Esophagus squamous epithelium (tissue), 5 donors: Measurements from ENCODE around the gene CBR3. TPM values are rescaled to one million over a fixed set of nuclear protein-coding genes. Genes with fewer than 3 reads are reported as not detected.

Source experiments
- DNase-seq: peaks from one replicate; lab custom pipeline; 2025; lab: John Stamatoyannopoulos, UW
- H3K27ac ChIP-seq, 4 donors: fragments of 200-600 bp; sonication (generic); one replicate each; pipeline ENCODE4 v1.5.1; 2016 to 2019; ENCODE audit warnings: mild to moderate bottlenecking in 1 of 4
- H3K27me3 ChIP-seq, 4 donors: fragments of 200-600 bp; sonication (generic); 1 replicate in 3 of 4; 2 replicates in 1 of 4; pipeline versions ENCODE4 v1.5.1 to v1.6.0; 2017 to 2021; ENCODE audit warnings: antibody characterized with exemption in 1 of 4
- H3K36me3 ChIP-seq, 3 donors: fragments of 200-600 bp; sonication (generic); one replicate each; pipeline ENCODE4 v1.5.1; 2016 to 2019
- H3K4me1 ChIP-seq, 3 donors: fragments of 200-600 bp; sonication (generic); one replicate each; pipeline ENCODE4 v1.5.1; 2017 to 2019
- H3K4me3 ChIP-seq, 4 donors: fragments of 200-600 bp; sonication (generic); 1 replicate in 3 of 4; 2 replicates in 1 of 4; pipeline ENCODE4 v1.5.1; 2016 to 2019; ENCODE audit warnings: mild to moderate bottlenecking in 2 of 4, moderate library complexity in 1 of 4
- H3K9me3 ChIP-seq, 3 donors: fragments of 200-600 bp; sonication (generic); one replicate each; pipeline ENCODE4 v1.5.1; 2016 to 2019
- POLR2A ChIP-seq, 4 donors: fragments of 450-650 bp; IDR thresholded peaks; one replicate each; pipeline ENCODE4 v1.6.1; 2017; ENCODE audit warnings: antibody characterized with exemption in 4 of 4, mild to moderate bottlenecking in 4 of 4, moderate library complexity in 3 of 4
- WGBS, 2 donors: methylation state at CpG; one replicate each; pipeline ENCODE4 v1.1.5; 2018; 5-methylcytosine and 5-hydroxymethylcytosine counted together
- intact Hi-C: fragments of 100-400 bp; cut with DNase I; formaldehyde crosslinking; loops from one replicate; pipeline ENCODE4 v1.15.0; 2022
- total RNA-seq, 4 donors: library from RNA; depleted of rRNA; stranded (reverse); fragments of >200 nt; gene quantifications; one replicate each; pipeline ENCODE4 v1.1.0, GENCODE V29; 2016
- TF ChIP-seq, protein P1 (sequence below), 6 experiments: fragments of 450-650 bp in 4 of 6; fragments of 200-600 bp in 2 of 6; sonication (generic) in 2 of 6; IDR thresholded peaks; one replicate each; pipeline ENCODE4 v1.5.1; 2016 to 2019; ENCODE audit warnings: antibody characterized with exemption in 6 of 6, mild to moderate bottlenecking in 4 of 6, moderate library complexity in 4 of 6
- donor health status: DM: yes; HTN: yes; CAD: no.

The CBR3 gene
- total RNA-seq, 4 donors from 2014 or later, result 67.3 to 158 (median 122) TPM

DNA sequence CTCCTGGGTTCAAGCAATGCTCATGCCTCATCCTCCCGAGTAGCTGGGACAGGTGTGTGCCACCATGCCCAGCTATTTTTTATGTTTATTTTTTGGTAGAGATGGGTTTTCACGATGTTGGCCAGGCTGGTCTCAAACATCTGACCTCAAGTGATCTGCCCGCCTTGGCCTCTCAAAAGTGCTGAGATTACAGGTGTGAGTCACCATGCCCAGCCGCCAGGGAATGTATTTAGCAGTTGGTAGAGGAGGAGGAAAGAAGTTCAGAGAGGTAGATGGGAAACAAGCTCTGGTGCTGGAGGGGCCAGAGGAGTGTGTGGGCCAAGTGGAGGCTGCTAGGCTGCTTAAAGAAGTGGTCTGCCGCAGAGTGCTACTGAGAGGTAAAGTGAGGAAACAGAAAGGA lies 27.8 kb downstream of the CBR3 start:
- Histone ChIP-seq H3K4me1 (peaks cover 0 to 25% (median 6%) of the 10 kb centered on the region in 3 donors), H3K4me3 (no peak overlapping the region), H3K36me3 (peaks cover 0 to 30% (median 0%) of the 10 kb centered on the region in 3 donors), H3K27ac (no peak overlapping the region), H3K9me3 (no peaks in the 10 kb centered on the region), H3K27me3 (no peaks in the 10 kb centered on the region)
- DNase-seq, result no peak
- TF ChIP-seq POLR2A (IDR thresholded peaks at IDR 0.05), result no peak
- intact Hi-C loops, result no loop called here
- 90% methylated on average over 3 to 5 of the region's 5 CpGs for WGBS, 2 donors

DNA sequence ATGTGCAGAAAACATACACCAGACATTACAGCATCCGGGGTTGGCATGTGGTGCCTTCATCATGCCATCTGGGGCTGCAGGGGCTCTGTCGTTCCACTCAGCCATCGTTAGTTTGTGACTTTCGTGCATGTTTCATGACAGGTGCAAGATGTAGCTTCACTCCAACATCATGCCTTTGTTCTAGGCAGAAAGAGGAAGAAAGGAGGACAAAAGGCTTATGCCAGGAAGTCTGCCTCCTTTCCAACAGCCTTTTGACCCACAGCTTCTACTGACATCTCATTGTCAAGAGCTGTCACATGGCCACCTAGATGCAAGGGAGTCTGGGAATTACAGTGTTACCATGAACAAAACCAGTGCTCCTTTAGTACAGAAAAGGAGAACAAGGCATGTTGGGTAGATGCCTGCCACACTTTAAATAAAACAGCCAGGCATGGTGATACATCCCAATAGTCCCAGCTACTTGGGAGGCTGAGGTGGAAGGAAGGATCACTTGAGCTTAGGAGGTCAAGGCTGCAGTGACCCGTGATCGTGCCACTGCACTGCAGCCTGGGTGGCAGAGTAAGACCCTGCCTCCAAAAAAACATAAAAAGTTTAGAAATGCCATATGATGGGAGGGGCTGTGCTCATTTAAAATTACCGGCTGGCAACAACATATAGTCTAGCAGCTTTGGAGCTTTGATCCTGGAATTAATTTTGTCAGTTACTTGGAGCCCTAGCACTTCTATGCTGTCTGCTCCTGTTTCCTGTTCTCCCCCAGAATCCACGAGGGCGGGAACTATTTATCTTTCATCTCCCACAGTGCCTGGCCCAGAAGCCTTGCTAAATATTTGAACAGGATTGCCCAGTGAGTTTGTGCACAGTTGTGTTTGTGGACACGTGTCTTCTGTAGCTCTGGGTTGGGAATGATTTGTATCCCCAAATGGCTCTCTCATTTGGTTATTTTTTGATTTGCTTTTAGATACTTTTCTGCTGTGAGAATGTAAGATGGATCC lies 29.2 kb downstream of the CBR3 start:
- H3K4me1 ChIP-seq, result peaks cover 0 to 12% (median 6%) of the 10 kb centered on the region in 3 donors
- no peaks in the 10 kb centered on the region for H3K27me3 ChIP-seq
- TF ChIP-seq, protein P1, sequence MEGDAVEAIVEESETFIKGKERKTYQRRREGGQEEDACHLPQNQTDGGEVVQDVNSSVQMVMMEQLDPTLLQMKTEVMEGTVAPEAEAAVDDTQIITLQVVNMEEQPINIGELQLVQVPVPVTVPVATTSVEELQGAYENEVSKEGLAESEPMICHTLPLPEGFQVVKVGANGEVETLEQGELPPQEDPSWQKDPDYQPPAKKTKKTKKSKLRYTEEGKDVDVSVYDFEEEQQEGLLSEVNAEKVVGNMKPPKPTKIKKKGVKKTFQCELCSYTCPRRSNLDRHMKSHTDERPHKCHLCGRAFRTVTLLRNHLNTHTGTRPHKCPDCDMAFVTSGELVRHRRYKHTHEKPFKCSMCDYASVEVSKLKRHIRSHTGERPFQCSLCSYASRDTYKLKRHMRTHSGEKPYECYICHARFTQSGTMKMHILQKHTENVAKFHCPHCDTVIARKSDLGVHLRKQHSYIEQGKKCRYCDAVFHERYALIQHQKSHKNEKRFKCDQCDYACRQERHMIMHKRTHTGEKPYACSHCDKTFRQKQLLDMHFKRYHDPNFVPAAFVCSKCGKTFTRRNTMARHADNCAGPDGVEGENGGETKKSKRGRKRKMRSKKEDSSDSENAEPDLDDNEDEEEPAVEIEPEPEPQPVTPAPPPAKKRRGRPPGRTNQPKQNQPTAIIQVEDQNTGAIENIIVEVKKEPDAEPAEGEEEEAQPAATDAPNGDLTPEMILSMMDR (IDR thresholded peaks at IDR 0.05), result no peak
- TF ChIP-seq POLR2A (IDR thresholded peaks at IDR 0.05), result no peak
- intact Hi-C loops, result no loop called here
- peaks cover 0 to 44% (median 0%) of the 10 kb centered on the region in 3 donors for H3K36me3 ChIP-seq
- DNase-seq, result no peak
- no peaks in the 10 kb centered on the region for H3K9me3 ChIP-seq
- H3K27ac ChIP-seq, result no peak overlapping the region
- H3K4me3 ChIP-seq, result no peak overlapping the region
- 58 to 65% methylated on average over 10 of the region's 10 CpGs for WGBS, 2 donors

DNA sequence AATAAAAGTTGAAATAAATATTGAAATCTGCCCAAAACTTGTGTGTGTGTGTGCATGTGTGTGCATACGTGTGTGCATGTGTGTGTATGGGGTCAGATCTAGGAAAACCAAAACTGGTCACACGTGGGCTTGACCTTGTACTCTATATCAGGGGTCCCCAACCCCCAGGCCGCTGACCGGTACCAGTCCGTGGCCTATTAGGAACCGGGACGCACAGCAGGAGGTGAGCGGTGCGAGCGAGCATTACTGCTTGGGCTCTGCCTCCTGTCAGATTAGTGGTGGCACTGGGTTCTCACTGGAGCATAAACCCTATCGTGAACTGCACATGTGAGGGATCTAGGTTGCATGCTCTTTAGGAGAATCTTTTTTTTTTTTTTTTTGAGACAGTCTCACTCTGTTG lies 30.5 kb downstream of the CBR3 start:
- no peak for DNase-seq
- intact Hi-C loops, result no loop called here
- Histone ChIP-seq H3K4me3 (no peak overlapping the region), H3K27ac (no peak overlapping the region), H3K9me3 (no peaks in the 10 kb centered on the region), H3K27me3 (no peaks in the 10 kb centered on the region), H3K36me3 (peaks cover 0 to 53% (median 0%) of the 10 kb centered on the region in 3 donors), H3K4me1 (peaks cover 0 to 12% (median 6%) of the 10 kb centered on the region in 3 donors)
- WGBS, 2 donors, result 89 to 91% methylated on average over 6 to 10 of the region's 11 CpGs
- no peak for TF ChIP-seq POLR2A (IDR thresholded peaks at IDR 0.05)
- TF ChIP-seq, protein P1 (IDR thresholded peaks at IDR 0.05), result no peak

DNA sequence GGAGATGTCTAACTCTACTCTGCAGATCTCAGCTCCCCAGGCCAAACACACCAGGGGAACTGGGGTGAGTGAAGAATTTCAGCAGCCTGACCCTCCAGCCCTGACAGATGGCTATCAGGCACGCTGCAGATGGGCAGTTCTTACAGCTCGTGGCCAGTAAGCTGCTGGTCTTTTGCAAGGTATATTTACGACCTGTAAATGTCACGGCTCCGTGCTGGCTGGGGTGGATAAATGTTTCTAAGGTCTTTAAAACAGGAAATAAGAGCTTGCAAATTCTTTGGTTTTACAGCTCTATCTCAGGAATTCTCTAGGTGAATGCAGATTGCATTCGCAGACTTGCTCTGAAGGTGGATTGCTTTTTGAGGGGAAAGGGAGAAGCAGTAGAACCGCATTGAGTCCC lies 31.8 kb downstream of the CBR3 start:
- DNase-seq, result no peak
- Histone ChIP-seq H3K27ac (no peak overlapping the region), H3K4me1 (peaks cover 0 to 12% (median 6%) of the 10 kb centered on the region in 3 donors), H3K36me3 (peaks cover 0 to 63% (median 0%) of the 10 kb centered on the region in 3 donors), H3K9me3 (no peaks in the 10 kb centered on the region), H3K4me3 (no peak overlapping the region), H3K27me3 (no peaks in the 10 kb centered on the region)
- WGBS, 2 donors, result 81 to 93% methylated on average over 7 of the region's 7 CpGs
- TF ChIP-seq, protein P1 (IDR thresholded peaks at IDR 0.05), result no peak
- intact Hi-C loops, result no loop called here

DNA sequence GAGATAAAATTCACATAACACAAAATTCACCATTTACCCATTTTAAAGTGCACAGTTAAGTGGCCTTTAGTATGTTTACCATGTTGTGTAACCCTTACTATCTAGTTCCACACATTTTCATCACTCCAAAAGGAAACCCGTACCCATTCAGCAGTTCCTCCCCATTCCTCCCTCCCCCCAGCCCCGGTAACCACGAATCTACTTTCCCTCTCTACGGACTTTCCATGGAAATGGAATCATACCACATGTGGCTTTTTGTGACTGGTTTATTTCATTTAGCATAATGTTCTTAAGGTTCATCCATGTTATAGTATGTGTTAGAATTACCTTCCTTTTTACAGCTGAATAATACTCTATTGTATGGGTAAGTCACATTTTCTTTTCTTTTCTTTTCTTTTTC lies 32.7 kb downstream of the CBR3 start:
- intact Hi-C loops, result no loop called here
- Histone ChIP-seq H3K36me3 (peaks cover 0 to 63% (median 0%) of the 10 kb centered on the region in 3 donors), H3K4me1 (peaks cover 0 to 17% (median 6%) of the 10 kb centered on the region in 3 donors), H3K4me3 (no peak overlapping the region), H3K27ac (no peak overlapping the region), H3K9me3 (no peaks in the 10 kb centered on the region), H3K27me3 (no peaks in the 10 kb centered on the region)
- DNase-seq, result no peak
- TF ChIP-seq, protein P1 (IDR thresholded peaks at IDR 0.05), result no peak
- TF ChIP-seq POLR2A (IDR thresholded peaks at IDR 0.05), result no peak
- WGBS, 2 donors, result 89 to 91% methylated on average over 4 of the region's 4 CpGs
